ENCODE data around the gene METAP1D.

DNA sequence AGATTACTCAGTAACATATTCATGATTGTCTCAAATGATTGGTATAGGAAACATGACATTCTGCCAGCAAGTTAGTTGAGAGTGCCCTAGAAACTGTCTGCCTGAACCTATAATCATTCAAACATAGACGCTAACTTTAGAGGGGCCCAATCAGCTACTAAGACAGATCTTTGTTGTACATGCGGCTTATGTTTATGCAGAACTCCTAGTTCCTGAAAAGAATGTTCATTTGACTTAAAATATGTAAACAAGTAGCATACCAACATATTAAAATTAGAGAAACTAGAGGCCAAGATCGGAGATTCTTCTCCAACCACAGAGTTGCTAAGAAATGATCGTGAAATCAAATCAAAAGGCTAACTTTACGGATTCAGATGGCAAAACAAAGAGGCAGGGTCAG is 4.2 kb upstream of the METAP1D start:
- TF ChIP-seq, protein P1, sequence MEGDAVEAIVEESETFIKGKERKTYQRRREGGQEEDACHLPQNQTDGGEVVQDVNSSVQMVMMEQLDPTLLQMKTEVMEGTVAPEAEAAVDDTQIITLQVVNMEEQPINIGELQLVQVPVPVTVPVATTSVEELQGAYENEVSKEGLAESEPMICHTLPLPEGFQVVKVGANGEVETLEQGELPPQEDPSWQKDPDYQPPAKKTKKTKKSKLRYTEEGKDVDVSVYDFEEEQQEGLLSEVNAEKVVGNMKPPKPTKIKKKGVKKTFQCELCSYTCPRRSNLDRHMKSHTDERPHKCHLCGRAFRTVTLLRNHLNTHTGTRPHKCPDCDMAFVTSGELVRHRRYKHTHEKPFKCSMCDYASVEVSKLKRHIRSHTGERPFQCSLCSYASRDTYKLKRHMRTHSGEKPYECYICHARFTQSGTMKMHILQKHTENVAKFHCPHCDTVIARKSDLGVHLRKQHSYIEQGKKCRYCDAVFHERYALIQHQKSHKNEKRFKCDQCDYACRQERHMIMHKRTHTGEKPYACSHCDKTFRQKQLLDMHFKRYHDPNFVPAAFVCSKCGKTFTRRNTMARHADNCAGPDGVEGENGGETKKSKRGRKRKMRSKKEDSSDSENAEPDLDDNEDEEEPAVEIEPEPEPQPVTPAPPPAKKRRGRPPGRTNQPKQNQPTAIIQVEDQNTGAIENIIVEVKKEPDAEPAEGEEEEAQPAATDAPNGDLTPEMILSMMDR (IDR thresholded peaks at IDR 0.05) = no peak
- TF ChIP-seq POLR2A (IDR thresholded peaks at IDR 0.05) = no peak
